Midbrain (tissue), 1 donor: ENCODE data around the gene LRRC7.

ENCODE experiments used
- DNase-seq: peaks from one replicate; lab custom pipeline; 2025; lab: John Stamatoyannopoulos, UW

Gene LRRC7

GRCh38 chr1:69776555-69776954 lies 208.8 kb downstream of the LRRC7 start:
- DNase-seq: no peak

GRCh38 chr1:69777423-69777822 lies 209.7 kb downstream of the LRRC7 start:
- DNase-seq: no peak

DNA sequence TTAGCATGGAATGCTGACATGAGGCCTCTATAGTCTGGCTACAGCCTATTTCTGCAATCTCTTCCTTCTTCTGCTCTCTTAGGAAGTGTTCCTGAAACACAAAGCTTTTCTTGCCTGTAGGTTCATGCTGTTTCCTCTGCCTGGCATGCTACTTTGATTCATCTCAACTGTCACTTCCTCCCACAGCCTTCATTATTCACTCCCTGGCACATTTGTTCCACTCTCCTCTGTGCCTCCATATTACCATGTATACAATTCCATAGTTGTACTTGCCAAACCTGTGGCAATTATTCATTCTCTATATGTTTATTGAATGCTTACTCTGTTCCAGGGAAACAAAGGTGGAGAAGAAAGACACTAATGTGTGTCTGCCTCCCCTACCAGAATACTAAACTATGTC lies 210.2 kb downstream of the LRRC7 start:
- no peak for DNase-seq

- no peak for DNase-seq
These were observed 219.4 kb downstream of the LRRC7 start for GRCh38 chr1:69787151-69787550.

- no peak for DNase-seq
These were observed 223.6 kb downstream of the LRRC7 start for GRCh38 chr1:69791311-69791710.

GRCh38 chr1:69794831-69795230 lies 227.1 kb downstream of the LRRC7 start:
- no peak for DNase-seq

GRCh38 chr1:69814926-69815325 lies 247.2 kb downstream of the LRRC7 start:
- no peak for DNase-seq

DNA sequence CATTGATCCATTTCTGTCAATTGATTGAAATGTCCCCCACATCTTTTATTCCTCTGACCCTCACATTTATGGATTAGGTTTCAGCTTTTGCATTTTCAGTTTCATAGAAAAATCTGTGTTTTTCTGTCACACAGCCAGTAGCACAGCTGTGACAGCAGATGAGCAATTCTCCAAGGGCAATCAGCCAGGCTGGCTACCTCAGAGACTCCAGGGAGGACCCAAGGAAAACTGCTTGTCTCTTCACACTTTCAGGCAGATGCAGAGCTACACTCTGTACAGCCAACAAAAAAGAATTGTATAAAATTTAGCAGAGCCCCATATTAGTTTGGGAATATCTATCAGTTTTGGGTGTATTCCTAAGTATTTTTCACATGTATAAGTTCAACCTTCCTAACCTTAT lies 257.2 kb downstream of the LRRC7 start:
- DNase-seq: no peak

DNA sequence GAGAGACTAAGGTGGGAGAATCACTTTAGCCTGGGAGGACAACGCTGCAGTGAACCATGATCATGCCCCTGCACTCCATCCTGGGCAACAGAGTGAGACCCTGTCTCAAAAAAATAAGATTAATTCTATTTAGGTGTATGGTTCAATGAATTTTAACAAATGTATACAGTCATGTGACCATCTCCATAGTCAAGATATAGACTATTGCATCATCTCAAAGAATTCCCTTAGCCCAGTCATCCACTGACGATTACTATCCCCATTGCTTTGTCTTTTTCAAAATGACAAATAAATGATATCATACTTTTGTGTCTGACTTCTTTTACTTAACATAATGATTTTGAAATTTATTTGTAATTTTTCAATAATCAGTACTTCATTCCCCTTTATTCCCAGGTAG lies 260.0 kb downstream of the LRRC7 start:
- DNase-seq: no peak

DNA sequence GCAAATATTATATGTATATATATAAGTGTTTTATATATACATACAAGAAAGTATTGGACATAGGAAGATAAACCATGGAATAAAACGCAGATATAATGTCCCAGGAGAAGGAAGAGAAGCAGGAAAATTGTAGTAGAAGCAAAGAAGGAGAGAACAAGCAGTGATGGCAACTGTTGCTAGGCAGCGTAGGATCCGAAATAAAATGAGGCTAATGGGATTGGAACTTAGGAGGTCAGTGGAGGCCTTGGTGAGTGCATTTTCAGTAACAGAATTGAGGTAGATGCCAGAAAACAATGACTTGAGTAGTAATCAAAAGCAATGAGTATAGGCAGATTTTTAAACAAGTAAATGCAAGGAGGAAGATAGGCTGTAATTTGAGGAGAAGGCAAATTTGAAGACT lies 265.8 kb downstream of the LRRC7 start:
- peak; percentile 3 for DNase-seq

- no peak for DNase-seq
These were observed 266.6 kb downstream of the LRRC7 start for GRCh38 chr1:69834336-69834735.

DNA sequence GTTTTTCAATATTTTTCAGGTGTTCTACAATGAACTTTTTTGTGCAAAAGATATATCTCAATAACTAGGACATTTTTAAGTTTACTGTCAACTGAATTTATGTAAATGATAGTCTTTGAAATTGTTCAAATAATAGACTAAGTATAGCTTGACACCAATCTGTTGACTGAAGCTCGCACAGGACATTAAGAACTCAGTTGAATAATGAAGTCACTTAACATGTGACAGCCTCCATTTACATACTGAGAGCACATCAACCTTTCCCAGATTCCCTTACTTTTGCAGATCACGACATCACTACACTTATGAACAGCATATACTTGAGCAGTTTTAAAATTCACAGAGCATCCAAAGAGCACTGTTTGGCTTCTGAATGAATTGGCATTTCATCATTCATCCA lies 268.2 kb downstream of the LRRC7 start:
- DNase-seq: no peak

- no peak for DNase-seq
These were observed 269.4 kb downstream of the LRRC7 start for GRCh38 chr1:69836971-69837636.

DNA sequence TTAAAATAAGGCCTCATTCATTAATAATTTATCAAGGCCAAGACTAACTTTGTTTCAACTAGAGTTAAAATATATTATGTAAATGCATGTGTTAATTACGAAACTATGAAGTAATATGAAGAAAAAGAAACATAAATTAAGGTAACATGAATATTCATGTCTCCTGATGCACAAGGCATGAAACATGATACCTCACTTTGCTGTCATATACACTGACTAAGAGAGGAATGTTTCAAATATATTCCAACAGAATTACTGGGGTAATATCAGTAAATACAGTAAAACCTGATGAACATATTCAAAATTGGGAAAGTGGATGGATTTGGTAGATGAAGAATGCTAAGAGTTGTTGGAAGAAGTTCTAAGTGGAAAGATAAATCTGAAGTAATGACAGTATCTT lies 274.6 kb downstream of the LRRC7 start:
- no peak for DNase-seq

DNA sequence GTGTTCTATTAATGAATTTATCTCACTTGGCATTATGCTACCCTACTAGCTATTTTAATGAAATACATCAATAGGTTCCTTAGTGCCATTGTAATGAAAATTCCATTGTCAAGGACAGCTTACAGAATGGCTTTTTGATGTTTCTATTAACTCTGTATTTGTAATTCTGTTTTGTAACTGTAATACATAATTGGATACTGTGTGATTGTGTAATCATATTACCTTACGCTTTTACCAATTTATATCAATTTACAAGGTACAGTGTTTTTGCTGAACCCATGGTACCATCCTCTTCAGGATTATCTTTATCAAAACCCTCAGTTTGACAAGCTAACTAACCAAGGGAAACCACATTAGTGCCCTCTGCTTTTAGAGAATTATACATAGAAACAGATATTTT lies 277.9 kb downstream of the LRRC7 start:
- DNase-seq: no peak

- DNase-seq: no peak
These were observed 278.5 kb downstream of the LRRC7 start for GRCh38 chr1:69846267-69846666.

GRCh38 chr1:69847670-69848069 lies 279.9 kb downstream of the LRRC7 start:
- DNase-seq: no peak

- no peak for DNase-seq
These were observed 284.4 kb downstream of the LRRC7 start for GRCh38 chr1:69852151-69852550.

- no peak for DNase-seq
These were observed 285.0 kb downstream of the LRRC7 start for GRCh38 chr1:69852706-69853105.

DNA sequence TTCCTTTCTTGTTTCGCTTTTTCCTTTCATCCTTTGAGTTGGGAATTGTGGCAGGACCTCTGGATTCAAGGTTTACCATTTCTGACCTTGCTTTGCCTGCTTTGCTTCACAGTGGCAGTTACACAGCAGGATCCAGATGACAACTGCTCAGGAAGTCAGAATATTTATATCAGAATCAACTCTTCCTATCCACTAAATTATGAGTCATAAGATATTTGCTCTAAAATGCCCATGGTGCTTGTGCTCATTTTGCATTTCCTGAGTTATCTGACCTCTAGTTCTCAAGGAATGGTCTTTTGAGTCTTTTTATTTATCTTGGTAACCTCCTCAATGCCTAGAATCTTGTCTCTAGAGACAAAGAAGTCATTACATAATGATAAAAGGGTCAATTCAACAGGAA lies 290.8 kb downstream of the LRRC7 start:
- DNase-seq: no peak

DNA sequence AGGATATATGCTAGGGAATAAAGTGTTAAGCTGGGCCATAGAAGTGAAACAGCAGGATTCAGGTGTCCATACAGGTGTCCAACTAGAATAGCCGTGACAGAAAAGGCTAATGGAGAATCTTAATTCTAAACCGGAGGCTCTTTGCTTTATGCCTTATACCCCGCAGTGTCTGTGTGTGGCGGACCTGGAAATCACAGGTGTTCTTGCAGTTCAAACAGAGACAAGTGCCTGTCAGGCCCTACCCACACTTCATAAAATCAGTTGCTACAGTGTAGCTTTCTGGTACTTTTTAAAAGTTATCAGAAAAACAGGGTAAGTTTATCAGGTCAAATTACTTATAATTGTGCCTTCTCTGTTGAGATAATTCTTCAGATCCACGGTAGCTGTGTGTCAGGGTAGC lies 293.9 kb downstream of the LRRC7 start:
- no peak for DNase-seq

DNA sequence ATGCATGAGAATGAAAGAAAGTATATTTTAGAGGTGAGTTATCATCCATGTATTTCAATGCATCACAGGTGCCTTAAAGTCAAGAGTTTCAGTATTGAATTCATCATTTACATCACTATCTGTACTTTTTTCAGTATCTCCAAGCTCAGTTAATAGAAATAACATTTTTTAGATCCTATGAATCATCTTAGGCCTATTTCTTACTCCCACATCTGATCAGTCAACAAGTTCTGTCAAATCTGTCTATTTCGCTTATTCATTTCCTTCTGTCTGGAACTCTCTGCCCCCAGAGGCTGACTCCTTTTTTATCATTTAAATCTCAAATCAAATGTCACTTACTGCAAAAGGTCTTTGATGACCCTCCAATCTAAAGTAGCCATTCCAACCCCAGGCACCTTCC lies 295.2 kb downstream of the LRRC7 start:
- no peak for DNase-seq

GRCh38 chr1:69863704-69864103 lies 296.0 kb downstream of the LRRC7 start:
- DNase-seq: no peak

- DNase-seq: no peak
These were observed 303.7 kb downstream of the LRRC7 start for GRCh38 chr1:69871412-69871811.

DNA sequence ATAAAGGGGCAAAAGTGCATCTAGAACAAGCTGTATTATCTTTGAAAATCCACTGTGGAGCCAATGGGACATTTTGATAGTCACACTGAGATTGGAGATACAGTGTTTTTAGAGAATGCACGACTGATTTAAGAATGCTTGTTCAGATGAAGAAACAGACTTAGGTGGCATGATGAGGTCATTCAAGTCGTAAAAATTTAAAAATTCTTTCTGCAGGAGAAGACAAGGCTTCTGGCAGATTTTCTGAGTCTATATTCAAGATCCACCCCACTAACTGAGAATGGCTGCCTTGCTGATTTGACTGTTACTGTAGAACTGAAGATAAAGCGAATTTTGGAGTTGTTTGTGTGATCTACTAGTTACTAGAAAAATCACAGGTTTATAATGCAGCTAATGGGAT lies 310.6 kb downstream of the LRRC7 start:
- no peak for DNase-seq
